CD4-positive, alpha-beta T cell treated with Interleukin-10 for 1 hour (primary cell): Measurements from ENCODE around the gene FAM170B.

Source experiments
- DNase-seq: peaks from one replicate; pipeline ENCODE4 v3.0.0-alpha.2; 2020

The FAM170B gene

DNA sequence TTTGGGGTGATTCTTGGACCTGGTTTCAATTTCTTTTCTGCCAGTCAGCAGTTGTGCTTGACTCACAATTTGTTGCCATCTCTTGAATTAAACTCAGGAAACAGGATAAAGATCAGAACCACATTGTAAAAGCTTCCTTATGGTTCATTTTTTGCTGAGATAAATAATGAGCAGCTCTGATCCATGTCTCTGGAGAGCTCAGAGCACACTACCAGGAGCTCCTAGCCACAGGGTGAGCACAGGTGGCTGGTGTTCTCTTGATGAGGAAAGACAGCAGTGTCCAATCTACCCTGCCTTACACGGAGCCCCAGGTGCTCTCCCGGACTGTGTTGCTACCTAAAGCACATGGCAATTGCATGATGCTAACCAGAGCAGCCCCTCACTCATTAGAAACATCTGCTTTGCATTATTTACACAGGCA is 17.2 kb upstream of the FAM170B start:
- no peak for DNase-seq

DNA sequence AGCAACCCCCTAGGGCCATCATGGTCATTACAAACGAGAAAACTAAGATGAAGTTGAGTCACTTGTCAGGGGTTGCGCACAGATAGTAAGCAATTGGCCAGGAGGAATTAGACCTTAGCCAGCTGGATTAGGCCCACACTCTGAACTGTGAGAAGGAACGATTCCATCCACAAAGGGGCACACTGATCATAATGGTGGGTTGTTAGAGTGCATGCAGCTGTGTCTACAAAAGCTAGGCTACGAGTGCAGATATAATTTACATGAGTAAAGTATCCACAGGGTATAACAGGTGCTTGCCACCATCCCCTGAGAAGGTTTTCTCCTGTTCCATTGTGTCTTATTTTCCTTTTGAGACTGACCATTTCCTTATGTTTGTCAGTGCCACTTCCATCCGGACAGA is 16.6 kb upstream of the FAM170B start:
- DNase-seq = no peak

DNA sequence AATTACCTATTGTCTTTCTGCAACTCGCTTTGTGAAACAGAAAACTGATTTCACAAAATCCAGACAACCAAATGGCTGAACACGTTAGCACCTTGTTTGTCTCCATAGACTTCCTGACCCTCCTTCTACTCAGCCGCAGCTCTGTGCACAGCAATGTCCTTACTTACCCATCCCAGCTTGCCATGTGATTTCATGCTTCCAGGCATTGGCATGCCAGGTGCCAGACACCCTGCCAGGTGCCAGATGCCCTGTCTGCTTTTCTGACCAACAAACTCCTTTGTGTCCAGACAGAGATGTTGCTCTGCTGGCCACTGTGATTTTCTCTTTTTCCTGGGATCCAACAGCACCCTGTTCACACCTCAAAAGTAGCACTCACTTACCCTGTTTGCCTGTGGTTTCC is 16.1 kb upstream of the FAM170B start:
- DNase-seq = no peak

DNA sequence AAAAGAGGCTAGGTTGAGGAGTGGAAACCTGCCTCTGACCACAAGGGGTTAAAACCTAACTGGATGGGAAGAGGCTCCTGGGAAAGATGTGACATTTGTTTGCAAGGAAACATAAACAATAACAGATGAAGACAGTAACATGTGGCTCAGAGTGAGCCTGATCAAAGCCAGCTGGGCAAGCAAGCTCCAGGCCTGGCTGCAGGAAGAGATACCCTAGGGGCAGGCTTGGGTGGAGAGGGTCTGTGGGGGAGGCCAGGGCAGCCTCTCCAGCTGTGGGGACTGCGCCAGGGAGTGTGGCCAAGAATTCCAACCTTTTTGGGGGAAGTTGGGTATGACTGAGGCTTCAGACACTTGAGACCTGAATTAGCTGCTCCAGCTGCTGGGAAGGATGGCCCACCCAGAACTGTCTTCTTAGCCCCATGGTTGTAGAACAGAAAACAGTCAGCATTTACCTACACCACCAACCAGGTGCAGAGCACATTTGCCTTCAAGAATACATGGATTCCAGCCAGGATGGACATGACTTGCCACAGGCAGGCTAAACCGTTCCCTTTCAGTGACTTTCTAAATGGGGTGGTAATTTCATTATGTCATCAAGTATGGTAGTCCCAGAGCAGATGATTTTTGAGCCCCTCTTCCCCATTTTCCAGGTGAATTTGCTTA is 10.4 kb upstream of the FAM170B start:
- no peak for DNase-seq

DNA sequence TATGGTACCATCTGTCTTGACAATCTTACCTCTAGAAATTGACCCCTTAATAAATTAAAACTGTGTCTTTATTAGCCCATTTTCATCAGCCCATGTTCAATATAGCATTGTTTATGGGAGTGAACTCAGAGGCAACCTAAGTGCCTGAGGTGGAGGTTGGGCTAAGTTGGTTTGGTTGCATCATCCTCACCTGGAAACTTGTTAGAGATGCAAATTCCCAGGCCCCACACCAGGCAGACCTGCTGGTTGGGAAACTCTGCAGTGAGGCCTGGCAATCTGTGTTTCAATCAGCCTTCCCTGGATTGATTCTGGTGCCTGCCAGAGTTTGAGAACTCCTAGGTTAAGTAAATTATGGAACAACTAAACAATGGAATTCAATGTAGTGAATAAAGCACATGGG is 9.4 kb upstream of the FAM170B start:
- no peak for DNase-seq

DNA sequence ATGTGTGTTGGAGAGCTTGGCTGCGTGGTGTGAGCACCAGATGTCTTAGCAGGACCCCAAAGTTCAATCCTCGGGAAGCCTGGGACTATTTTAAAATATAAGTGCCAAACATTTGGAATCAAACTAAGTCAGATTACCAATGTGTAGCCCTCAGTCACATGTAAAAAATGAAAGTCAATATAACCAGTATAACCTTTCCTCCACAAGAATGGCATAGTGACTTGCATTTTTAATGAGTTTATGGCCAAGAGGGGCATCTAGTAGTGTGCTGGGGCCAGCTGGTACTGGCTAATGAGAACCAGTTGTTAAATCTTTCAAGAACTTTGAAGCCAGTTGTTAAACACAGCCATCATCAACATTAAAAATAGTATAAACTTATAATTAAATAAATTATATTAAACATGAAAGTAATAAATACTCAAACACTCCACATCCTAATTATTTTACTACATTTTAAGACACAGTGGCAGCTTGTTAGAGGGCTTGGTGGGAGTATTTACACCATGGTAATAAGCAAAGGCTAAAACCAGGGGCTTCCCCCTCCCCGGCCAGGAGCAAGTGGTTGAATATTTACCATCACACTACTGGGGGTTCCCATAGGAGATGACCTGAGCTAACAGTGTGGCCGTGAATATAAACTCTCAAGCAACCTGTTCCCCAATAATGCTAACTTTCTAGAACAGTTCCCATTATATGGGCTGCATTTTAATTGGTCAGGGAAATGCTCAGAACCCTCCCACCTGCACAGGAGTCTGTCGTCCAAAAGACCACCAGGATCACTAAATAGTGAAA is 7.9 kb upstream of the FAM170B start:
- no peak for DNase-seq

DNA sequence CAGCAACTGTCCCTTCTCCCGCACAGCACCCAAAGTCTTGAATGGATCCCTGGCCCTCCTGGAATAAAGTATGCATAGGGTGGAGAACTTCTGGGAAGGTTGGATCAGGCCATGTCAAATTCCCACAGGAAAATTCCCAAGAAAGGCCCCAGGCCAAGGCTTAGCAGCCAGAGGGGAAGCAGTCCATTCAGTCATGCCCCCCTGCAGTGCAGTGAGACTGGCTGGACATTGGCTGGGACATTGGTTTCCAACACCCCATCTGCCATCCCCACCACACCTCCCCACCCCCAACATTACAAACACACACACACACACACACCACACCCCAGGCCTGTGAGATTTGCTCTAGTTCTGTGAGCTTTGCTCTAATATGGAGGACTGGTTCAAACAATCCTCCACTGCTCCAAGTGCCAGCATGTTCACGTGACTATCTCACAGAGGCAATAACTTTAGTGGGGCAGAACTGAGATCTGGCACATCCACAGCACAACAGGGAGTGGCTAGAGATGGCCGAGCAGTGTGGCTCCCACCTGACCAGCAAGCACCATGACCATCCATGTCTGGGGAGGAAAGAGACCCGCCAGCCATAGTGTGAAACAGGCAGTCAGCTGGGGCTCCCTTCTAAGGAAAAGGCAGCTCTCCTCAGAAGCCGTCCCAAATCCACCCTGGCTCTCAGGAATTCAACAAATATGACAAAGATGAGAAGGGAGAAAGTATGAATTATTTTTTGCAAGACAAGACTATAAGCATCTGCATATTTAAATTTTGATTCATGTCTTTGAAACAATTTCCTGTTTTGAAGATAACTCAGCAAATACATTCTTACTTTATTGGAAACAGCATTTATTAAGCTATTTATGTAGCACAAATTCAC is 6.7 kb upstream of the FAM170B start:
- no peak for DNase-seq

DNA sequence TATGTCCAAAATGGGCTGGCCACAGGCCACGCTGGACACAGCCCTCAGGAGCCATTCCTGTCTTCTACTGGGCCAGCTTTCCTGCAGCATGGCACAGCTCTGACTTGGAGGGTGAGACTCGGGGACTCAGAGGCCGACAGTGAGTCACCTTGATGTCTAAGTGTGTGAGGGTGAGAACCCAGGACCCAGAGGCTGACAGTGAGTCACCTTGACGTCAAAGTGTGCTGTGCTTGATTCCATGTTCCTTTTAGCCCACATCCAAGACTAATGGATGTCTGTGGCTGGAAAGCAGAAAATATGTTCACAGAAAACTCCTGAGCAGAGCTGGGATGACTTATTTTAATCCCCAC is 6.0 kb upstream of the FAM170B start:
- no peak for DNase-seq

DNA sequence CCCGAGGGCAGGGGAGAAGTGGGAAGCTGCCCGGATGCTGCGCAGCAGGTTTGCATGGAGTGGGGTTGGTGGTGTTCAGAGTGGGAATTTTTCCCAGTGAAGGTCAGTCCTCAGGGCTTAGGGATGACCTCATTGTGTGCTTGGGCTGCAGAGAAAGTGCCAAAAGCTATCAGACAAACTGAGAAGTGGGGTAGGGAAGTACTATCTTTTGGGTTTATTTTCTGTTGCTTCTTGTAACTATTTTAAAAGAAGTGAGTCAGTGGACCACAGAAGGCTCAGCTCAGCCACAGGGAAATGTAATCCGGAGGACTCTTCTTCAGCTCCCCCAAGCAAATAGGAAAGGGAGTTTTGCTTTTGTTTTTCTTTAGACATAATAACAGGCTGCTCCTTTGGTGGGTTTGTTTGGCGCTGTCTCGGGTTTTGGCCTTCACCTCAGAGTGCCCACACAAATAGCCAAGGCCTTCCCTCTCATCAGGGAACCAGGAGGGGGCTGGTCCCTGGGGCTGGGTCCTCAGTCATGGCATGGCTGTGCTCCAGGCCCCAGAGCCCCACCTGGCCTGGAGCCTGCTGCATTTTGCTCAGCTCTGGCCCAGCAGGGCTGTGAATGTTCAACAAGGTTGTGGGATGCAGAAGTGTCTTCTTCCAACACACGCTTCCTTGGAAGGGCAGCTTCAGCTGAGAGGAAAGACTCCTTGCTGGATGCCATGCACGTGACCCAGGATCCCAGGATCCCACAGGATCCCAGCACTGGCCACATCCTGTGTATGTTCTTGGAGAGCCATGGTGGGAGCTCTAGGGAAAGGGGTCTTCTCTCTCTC is 5.4 kb upstream of the FAM170B start:
- DNase-seq = no peak

DNA sequence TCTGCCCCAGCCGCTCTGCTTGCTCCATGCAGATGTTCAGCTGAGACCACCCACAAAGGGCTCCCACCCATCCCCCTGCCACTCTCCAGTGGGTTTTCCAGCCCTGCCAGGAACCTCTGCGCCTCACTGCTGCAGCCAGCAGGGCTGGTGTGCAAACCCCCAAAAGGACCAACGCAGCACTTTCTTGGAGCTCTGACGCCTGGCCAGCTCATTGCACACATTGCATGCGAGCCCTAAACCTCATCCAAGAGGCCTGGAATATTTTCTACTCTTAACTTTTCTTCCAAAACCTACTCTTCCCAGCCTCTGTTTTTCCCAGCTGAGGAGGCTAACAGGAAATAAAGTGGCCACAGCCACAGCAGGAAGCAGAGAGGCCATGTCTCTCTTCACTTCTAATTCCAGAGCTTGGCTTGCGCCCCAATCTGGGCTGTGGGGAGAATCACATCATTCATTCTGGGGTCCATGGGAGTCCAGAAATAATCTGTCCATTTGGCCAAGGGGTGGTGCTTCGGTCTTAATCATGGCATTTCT is 4.6 kb upstream of the FAM170B start:
- no peak for DNase-seq

DNA sequence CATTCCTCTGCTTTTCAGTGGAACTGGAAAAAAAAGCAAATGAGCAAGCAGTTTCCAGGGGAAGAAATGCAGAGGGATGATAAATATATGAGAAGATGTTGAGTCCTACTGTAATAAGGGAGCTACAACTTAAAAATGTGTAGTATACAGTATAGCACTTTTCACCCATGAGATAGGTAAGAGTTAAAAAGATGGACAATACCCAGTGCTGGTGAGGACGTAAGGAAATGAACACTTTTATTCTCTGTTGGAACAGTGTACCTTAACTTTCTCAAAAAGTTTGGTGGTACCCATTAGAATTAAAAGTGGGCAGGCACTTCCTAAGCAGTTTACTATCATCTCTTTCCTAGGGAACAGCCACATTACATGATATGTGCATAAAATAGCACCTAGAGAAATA is 2.7 kb upstream of the FAM170B start:
- no peak for DNase-seq

DNA sequence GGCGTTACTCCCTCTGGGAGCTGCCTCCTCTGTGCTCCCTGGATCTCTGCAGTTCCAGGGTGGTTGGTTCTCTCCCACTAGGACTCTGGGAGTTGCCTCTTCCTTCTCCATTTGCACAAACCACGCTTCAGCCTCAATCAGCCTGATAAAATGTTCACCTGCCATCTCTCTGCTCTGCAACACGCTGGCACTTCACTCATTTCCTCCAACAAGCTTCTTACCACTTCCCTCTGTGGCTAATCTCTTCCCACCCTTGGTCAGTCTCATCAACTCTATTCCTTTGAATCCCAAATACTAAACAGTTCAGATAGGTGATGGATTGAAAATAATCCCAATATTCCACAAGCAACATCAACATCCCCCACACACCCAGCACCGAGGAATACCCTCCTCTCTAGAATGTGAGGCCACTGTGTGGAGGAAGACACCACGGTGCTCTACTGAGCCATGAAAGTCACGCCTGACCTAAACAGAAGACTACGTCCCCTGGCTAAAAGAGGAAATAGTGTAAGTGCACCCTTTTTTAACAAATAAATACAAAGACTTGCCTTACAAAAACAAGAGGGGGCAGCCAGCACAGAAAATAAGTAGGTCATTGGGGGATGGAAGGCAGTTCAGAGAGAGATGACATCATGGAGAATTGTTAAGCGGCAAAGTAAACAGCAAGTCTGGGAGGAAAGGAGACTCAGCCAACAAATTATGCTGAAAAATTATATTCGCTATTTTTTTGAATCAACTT is 1.9 kb upstream of the FAM170B start:
- DNase-seq = no peak

DNA sequence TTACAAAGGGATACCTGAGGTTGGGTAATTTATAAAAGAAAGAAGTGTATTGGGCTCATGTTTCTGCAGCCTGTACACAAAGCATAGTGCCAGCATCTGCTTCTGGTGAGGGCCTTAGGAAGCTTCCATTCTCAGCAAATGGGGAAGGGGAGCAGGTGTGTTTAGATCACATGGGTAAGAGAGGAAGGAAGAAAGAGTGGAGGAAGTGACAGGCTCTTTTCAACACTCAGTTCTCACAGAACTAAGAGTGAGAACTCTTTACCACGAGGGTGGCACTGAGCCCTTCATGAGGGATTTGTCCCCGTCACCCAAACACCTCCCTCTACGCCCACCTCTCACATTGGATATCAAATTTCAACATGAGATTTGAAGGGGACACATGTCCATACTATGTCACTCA is 506 bp upstream of the FAM170B start:
- no peak for DNase-seq

DNA sequence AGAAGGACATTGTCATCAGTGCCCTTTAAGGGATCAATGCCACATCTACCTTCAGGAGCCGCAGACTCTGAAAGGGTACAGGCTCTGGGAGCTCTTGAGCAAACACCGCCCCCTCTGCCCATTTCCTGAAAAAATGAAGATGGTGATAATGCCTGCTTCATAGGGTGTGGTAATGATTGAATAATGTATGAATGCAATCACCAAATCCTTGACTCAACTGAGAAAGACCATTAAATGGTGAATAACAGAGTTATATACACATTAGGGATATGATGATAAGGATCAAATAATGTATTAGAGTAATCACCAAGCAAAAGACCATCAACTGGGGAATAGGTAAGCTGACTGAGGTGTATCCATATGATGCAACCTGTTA is 1.5 kb downstream of the FAM170B start:
- DNase-seq = no peak

DNA sequence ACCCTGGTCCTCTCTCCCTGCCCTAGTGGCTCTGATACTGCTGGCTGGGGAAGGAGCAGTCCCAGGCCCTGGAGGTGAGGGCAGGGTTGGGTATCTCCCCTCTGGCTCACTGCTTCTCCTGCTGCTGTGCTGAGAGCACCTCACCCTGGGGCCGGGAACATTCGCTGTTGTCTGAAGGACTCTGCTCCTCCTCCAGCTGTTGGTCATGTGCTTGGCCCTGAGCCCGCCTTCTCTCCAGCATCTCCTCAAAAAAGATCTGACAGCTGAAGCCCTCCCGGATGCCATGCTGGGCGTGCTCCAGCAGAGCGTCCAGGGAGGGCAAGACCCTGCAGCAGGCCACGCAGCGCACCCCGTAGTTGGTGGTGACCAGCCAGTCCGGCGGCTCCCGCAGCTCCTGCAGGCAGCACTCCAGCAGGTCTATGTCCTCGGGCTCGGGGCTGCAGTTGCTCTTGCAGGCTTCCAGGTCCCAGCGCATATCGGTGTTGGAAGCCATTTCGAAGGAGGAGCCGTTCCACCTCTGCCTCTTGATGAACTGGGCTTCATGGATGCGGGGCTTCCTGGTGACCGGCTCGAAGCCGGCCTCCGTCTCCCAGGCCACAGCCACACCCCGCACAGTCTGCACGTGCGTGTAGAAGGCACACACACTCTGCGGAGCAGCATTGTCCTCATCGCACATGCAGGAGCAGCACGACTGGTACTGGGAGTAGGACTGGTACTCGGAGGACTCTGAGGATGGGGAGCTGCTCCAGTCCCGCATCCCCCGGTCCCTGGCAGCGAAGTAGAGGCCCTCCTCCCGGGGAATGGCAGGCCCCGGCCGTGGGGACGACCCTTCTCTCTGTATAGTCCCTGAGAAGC is 2.1 kb downstream of the FAM170B start:
- no peak for DNase-seq

DNA sequence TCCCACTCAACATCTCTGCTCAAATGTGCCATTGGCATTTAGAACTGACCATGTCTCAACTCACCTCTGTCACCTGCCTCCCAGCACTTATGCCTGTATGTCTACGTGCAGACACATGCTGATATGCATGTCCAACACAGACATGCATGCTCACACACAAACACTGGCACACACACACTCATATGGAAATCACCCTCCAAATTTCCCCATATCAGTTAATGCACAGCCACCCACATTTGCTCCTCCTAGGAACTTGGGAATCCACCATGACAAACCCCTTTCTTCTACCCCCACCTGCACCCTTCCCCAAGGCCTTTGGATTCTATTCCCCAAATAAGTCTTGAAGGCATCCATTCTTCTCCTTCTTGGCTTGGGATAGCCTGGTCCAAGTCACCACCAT is 4.4 kb downstream of the FAM170B start:
- no peak for DNase-seq

DNA sequence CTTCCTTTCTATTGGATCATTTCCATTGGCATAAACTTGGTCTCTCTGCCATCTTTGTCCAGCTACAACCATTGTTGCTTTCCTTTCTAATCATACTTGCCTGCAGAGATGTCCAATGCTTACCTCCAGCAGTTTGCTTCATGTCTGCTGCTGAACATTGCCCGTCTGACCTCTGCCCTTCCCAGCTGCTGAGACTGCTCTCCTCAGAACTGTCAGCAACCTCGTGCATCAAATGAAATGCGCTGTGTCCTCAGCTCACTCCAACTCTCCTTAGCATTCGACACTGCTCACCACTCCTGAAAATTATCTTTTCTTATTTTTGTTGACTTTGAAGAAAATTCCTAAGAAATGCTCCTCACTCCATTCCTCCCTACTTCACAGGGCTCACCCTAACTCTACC is 5.0 kb downstream of the FAM170B start:
- no peak for DNase-seq

DNA sequence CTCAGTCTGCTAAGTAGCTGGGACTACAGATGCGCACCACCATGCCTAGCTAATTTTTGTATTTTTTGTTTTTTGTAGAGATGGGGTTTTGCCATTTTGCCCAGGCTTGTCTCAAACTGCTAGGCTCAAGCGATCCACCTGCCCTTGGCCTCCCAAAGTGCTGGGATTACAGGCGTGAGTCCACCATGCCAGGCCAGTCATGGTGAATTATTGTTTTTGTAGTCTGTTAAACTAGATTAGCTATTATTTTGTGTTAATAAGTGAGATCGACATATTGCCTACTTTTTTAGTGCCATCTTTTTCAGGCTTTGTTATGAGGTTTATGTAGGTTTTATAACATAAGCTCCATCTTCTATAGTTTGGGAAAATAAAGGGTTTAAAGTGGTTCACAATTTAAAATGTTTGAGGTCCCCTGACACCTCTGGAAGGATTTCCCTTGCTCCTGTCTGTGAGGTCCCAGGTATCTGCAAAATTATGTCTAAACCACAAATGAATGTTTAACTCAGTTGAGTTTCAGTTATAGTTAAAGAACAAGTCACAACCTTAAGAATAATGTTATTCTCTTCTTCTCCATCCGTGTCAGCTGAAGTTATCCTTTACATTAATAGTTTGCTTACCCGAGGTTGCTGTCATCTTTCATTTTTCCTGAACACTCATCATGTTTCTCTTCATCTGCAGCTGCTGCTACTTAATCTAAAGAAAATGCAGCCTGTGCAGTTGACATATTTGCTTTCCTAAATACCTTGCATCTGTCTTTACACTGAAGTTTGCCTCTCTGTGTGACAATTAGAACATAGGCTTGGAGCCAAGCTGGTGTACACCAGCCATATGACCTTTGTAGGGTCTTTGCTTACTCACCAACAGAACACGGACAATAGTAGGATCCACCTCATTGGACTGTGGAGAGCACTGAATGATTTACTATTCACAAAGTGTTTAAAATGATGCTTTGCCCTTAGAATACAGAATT is 9.6 kb downstream of the FAM170B start:
- no peak for DNase-seq

DNA sequence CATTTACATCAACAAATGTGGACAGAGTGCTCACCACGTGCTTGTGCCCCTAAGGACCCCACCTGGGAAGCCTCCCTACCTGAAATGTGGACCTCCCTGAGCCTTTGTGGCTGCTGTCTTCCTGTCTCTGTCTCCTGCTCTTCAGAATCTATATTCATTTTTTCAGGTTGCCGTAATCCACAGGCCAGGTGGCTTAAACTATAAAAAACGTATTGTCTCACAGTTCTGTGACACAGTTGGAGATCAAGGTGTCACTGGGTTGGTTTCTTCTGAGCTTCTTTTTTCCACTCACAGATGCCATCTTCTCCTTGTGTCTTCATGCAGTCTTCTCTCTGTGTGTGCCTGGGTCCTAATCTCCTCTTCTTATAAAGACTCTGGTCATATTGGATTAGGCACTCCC is 12.9 kb downstream of the FAM170B start:
- no peak for DNase-seq

DNA sequence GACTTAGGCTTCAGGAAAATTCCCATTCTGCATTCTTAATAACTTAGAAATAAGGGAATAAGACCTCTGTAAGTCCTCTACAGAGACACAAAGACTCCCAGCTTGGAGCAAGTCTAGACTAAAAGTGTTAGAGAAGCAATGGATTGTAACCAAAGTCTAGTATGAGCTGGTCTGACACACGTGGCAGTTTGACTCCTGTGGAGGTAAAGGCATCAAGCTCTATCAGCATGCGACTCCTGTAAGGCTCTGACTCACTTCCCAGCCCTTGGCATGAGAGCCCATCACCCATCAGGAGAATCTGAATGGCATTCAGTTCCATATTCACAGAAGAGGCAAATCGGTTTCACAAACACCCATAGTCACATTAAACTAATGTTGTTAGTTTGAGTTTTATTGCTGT is 14.1 kb downstream of the FAM170B start:
- no peak for DNase-seq
